Panc1 (cell line): Measurements from ENCODE around the gene MYRF. TPM values are rescaled to one million over a fixed set of nuclear protein-coding genes. Genes with fewer than 3 reads are reported as not detected.

ENCODE experiments used
- ATAC-seq: fragments of 200-7000 bp; cut with Tn5 transposase; 2 replicates; pipeline ENCODE4 v1.9.1; 2020; ENCODE audit warnings: mild to moderate bottlenecking, moderate library complexity
- BruUV-seq: library from RNA; stranded (reverse); fragments of 400-500 nt; replicated peaks from 2 replicates; lab custom pipeline; 2021; lab: Mats Ljungman, UMichigan
- CTCF ChIA-PET: fragments of 300-600 bp; sonication (Branson Sonifier 250); formaldehyde crosslinking; loops from one replicate; lab custom pipeline; 2022; ENCODE audit warnings: antibody characterized with exemption; lab: Charles Lee
- POLR2A ChIA-PET: fragments of 300-600 bp; sonication (Branson Sonifier 250); formaldehyde crosslinking; loops from one replicate; lab custom pipeline; 2022; ENCODE audit warnings: antibody characterized with exemption; lab: Charles Lee
- DNase-seq: peaks from one replicate; pipeline ENCODE4 v3.0.0-alpha.2; 2010; ENCODE audit warnings: low read depth, low spot score
- H3K27ac ChIP-seq: 2 replicates; pipeline ENCODE4 v1.5.1; 2011; ENCODE audit warnings: mild to moderate bottlenecking, low read length, inconsistent platforms
- H3K27me3 ChIP-seq: fragments of 200-500 bp; sonication (Bioruptor generic); 2 replicates; pipeline ENCODE4 v1.6.0; 2014; ENCODE audit warnings: low read length, inconsistent platforms; ENCODE audit not compliant: control insufficient read depth, insufficient read depth
- H3K36me3 ChIP-seq: fragments of 200-500 bp; sonication (Bioruptor generic); 2 replicates; pipeline ENCODE4 v1.5.1; 2014; ENCODE audit warnings: inconsistent platforms, mild to moderate bottlenecking, low read length, moderate library complexity; ENCODE audit not compliant: control insufficient read depth, insufficient read depth
- H3K4me1 ChIP-seq: 2 replicates; pipeline ENCODE4 v1.5.1; 2011; ENCODE audit warnings: inconsistent platforms, mild to moderate bottlenecking, low read length, moderate library complexity; ENCODE audit not compliant: control insufficient read depth, insufficient read depth
- H3K4me3 ChIP-seq, 2 experiments: 2 replicates each; pipeline ENCODE4 v1.5.1; 2011 to 2012; ENCODE audit warnings: low read depth in 2 of 2, low read length in 2 of 2, mild to moderate bottlenecking in 2 of 2, inconsistent platforms in 1 of 2, moderate library complexity in 1 of 2
- H3K9me3 ChIP-seq: fragments of 200-500 bp; sonication (Bioruptor generic); 2 replicates; pipeline ENCODE4 v1.5.1; 2014; ENCODE audit warnings: low read depth, mild to moderate bottlenecking, inconsistent platforms, low read length, moderate library complexity; ENCODE audit not compliant: control insufficient read depth, insufficient read depth
- POLR2AphosphoS5 ChIP-seq: IDR thresholded peaks from 2 replicates; pipeline ENCODE4 v1.6.1; 2012; ENCODE audit warnings: mild to moderate bottlenecking, low read depth, low read length, moderate library complexity
- REST ChIP-seq, 2 experiments: IDR thresholded peaks; 2 replicates each; pipeline ENCODE4 v1.6.1; 2011 to 2012; ENCODE audit warnings: low read depth in 2 of 2, control low read depth in 1 of 2, low read length in 1 of 2, mild to moderate bottlenecking in 1 of 2, moderate library complexity in 1 of 2; ENCODE audit not compliant: insufficient read depth in 1 of 2
- SIN3A ChIP-seq: IDR thresholded peaks from 2 replicates; pipeline ENCODE4 v1.6.1; 2012; ENCODE audit warnings: low read depth, mild to moderate bottlenecking, low read length, moderate library complexity, borderline replicate concordance; ENCODE audit not compliant: insufficient read depth
- TCF7L2 ChIP-seq: IDR thresholded peaks from 2 replicates; pipeline ENCODE4 v1.6.1; 2011; ENCODE audit warnings: mild to moderate bottlenecking, low read depth, low read length, inconsistent platforms
- in situ Hi-C: cut with HindIII; loops from 2 replicates; pipeline ENCODE4 v1.10.0; 2016; ENCODE audit warnings: low sequenced_read_pairs, low pct_unique_long_range_greater_than_20kb
- intact Hi-C: fragments of 100-400 bp; cut with micrococcal nuclease; formaldehyde crosslinking; loops from one replicate; pipeline ENCODE4 v1.10.0; 2022; ENCODE audit not compliant: unreplicated experiment
- total RNA-seq: library from RNA; stranded (reverse); gene quantifications from one replicate; pipeline ENCODE4 v1.2.1, GENCODE V29; 2021; ENCODE audit not compliant: unreplicated experiment
- TF ChIP-seq, protein P1 (sequence below): fragments of 450-650 bp; IDR thresholded peaks from 2 replicates; pipeline ENCODE4 v1.5.1; 2017; ENCODE audit warnings: mild to moderate bottlenecking

The MYRF gene
- total RNA-seq, 1 experiment from 2014 or later = 2.8 TPM

- Histone ChIP-seq H3K9me3 (no peaks in the 10 kb centered on the region), H3K27me3 (no peaks in the 10 kb centered on the region), H3K36me3 (peaks cover 12% of the 10 kb centered on the region; the same call in 1 of the 2 replicates), H3K27ac (no peak overlapping the region), H3K4me1 (0 out of 2 replicates have a peak, but pooled peaks cover 4% of the 10 kb centered on the region), H3K4me3 (no peak overlapping the region)
- TF ChIP-seq POLR2AphosphoS5 = no peak
- TF ChIP-seq SIN3A = no peak
- TF ChIP-seq, protein P1, sequence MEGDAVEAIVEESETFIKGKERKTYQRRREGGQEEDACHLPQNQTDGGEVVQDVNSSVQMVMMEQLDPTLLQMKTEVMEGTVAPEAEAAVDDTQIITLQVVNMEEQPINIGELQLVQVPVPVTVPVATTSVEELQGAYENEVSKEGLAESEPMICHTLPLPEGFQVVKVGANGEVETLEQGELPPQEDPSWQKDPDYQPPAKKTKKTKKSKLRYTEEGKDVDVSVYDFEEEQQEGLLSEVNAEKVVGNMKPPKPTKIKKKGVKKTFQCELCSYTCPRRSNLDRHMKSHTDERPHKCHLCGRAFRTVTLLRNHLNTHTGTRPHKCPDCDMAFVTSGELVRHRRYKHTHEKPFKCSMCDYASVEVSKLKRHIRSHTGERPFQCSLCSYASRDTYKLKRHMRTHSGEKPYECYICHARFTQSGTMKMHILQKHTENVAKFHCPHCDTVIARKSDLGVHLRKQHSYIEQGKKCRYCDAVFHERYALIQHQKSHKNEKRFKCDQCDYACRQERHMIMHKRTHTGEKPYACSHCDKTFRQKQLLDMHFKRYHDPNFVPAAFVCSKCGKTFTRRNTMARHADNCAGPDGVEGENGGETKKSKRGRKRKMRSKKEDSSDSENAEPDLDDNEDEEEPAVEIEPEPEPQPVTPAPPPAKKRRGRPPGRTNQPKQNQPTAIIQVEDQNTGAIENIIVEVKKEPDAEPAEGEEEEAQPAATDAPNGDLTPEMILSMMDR = no peak
- no peak for TF ChIP-seq TCF7L2
- no peak for TF ChIP-seq REST (IDR thresholded peaks at IDR 0.05; ENCODE audit: insufficient read depth in 1 of 2, low read depth in 2 of 2, low read length in 1 of 2)
- ChIA-PET CTCF (no interaction called here), POLR2A (no interaction called here)
- intact Hi-C loops (no loop called here), in situ Hi-C loops (no loop called here)
- no TSS peak for BruUV-seq
- ATAC-seq = no peak
- DNase-seq = no peak
Measured at GRCh38 chr11:61811831-61812230, 59.4 kb downstream of the MYRF start.

GRCh38 chr11:61812736-61813411 is 60.4 kb downstream of the MYRF start:
- Histone ChIP-seq H3K27me3 (no peaks in the 10 kb centered on the region), H3K4me3 (no peak overlapping the region), H3K4me1 (peaks cover 11% of the 10 kb centered on the region), H3K27ac (no peak overlapping the region), H3K36me3 (peaks cover 12% of the 10 kb centered on the region; the same call in 1 of the 2 replicates), H3K9me3 (no peaks in the 10 kb centered on the region)
- no TSS peak for BruUV-seq
- ChIA-PET CTCF (no interaction called here), POLR2A (no interaction called here)
- intact Hi-C loops = no loop called here
- DNase-seq = no peak
- in situ Hi-C loops = no loop called here
- ATAC-seq = no peak
- TF ChIP-seq, protein P1 = no peak
- TF ChIP-seq POLR2AphosphoS5 (no peak), REST (IDR thresholded peaks at IDR 0.05; ENCODE audit: insufficient read depth in 1 of 2, low read depth in 2 of 2, low read length in 1 of 2) (no peak), TCF7L2 (no peak), SIN3A (no peak)
